ENCODE measurements around the gene SRRM2.

- no peak for TF ChIP-seq CTCF (optimal IDR thresholded peaks at IDR 0.05 in 1 of 3, IDR thresholded peaks at IDR 0.05 in 1 of 3, conservative IDR thresholded peaks at IDR 0.05 in 1 of 3; ENCODE audit: extremely low read depth in 1 of 3, insufficient read depth in 2 of 3, low read length in 3 of 3)
- TF ChIP-seq EZH2 (IDR thresholded peaks at IDR 0.05; ENCODE audit: low read length) = no peak
These were observed 53.8 kb downstream of the SRRM2 start for GRCh38 chr16:2806286-2806685.

Measured in keratinocyte (primary cell).